ENCODE measurements around the gene SETX.

- TF ChIP-seq CTCF (IDR thresholded peaks at IDR 0.05; ENCODE audit: low read depth, low read length) (no peak), EZH2phosphoT487 (IDR thresholded peaks at IDR 0.05; ENCODE audit: low read depth) (no peak)
Observed at GRCh38 chr9:132239518-132239917, 115.3 kb downstream of the SETX start.

Measured in OCI-LY3 (cell line).